Fibroblast of lung (primary cell): Measurements from ENCODE around the gene FN3KRP.

Source experiments
- CTCF ChIP-seq, 2 donors: IDR thresholded peaks in 1 of 2; conservative IDR thresholded peaks in 1 of 2; 1 replicate in 1 of 2; 2 replicates in 1 of 2; pipeline ENCODE4 v1.5.1; 2011 to 2012; ENCODE audit warnings: low read length in 2 of 2, control low read depth in 1 of 2, inconsistent platforms in 1 of 2, low read depth in 1 of 2, mild to moderate bottlenecking in 1 of 2
- EZH2 ChIP-seq: IDR thresholded peaks from 2 replicates; pipeline ENCODE4 v1.5.1; 2012; ENCODE audit warnings: low read length, control low read depth, mild to moderate bottlenecking; ENCODE audit errors: missing control alignments

- TF ChIP-seq EZH2 (no peak), CTCF (conservative IDR thresholded peaks at IDR 0.05 in 1 of 2, IDR thresholded peaks at IDR 0.05 in 1 of 2; ENCODE audit: low read depth in 1 of 2, low read length in 2 of 2) (no peak)
These were observed 13.2 kb downstream of the FN3KRP start for GRCh38 chr17:82729479-82730260.
